Cerebellar cortex (tissue), 1 donor: ENCODE results near the gene SH2B3.
A peak's percentile ranks its signal among the peaks of the same experiment; 100 is the strongest.

Experiments
- DNase-seq: peaks from one replicate; pipeline ENCODE4 v3.0.0-alpha.2; 2015; ENCODE audit warnings: low spot score

SH2B3 gene

GRCh38 chr12:111444314-111444924 is 38.7 kb downstream of the SH2B3 start:
- no peak for DNase-seq

- no peak for DNase-seq
Observed at GRCh38 chr12:111444925-111445725, 39.4 kb downstream of the SH2B3 start.

DNA sequence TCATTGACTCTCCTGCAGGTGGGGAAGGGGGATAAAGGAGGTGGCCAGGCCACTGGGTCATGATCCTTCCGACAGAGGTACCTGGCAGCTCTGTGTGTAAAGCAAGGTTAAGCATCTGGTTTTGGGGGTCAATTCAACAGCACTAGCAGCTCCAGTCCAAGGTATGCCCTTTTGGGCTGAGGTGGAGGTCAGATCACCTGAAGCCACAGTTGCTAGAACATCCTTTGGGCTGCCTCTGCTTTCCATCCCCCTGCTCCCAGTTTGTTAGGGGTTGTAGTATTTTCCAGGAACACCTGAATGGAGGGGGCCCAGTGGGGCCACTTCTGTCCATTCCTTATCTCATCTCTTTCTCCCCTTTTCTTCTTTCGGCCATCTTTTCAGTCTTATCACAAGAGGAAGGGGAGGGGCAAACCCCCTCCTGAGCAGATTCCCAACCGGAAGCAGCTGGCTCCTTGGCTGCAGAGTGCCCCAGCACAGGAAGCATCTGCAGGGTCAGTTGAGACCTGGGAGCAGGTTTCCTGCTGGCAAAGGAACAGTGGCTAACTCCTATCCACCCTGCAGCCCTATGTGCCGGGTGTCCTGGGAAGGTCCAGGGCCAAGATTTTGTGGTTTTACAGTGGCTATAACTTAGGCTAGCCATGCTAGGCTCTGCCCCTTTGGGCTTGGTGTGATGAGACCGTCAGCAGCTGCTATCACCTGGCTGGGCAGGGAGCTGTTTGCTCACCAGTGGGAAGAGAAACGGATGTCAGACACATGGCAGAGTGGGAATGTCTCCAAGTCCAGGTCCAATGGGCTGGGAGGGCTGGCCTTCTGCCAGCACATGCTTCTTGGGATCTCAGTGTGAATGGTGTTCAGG is 40.2 kb downstream of the SH2B3 start:
- peak; percentile 71 for DNase-seq

GRCh38 chr12:111446631-111447570 is 41.2 kb downstream of the SH2B3 start:
- DNase-seq = no peak

- DNase-seq = no peak
Observed at GRCh38 chr12:111447571-111448265, 42.0 kb downstream of the SH2B3 start.

DNA sequence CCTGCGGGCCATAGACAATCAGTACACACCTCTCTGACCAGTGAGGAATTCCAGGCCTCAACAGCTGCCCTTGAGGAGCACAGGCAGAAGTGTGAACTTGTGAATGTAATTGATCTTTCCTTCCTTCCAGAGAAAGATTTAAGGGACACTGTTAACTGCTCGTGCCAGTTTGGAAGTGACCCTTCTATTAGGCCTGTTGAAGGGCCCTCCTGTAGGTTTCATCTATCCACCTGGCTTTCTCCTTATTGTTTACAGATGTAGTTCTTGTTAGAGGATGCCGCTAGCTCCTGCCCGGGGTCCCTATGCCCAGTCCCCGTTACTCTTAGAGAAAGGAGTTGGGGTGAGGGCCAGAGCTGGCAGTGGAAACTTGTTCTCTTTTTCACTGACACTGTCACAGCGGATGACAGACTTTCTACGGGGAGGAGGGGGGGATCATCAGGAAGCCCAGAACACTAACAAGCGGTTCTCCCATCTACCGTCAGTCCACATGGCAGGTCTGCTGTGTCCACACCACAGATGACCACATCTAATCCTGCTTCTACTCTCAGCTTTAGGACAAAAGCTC is 42.6 kb downstream of the SH2B3 start:
- DNase-seq = no peak

DNA sequence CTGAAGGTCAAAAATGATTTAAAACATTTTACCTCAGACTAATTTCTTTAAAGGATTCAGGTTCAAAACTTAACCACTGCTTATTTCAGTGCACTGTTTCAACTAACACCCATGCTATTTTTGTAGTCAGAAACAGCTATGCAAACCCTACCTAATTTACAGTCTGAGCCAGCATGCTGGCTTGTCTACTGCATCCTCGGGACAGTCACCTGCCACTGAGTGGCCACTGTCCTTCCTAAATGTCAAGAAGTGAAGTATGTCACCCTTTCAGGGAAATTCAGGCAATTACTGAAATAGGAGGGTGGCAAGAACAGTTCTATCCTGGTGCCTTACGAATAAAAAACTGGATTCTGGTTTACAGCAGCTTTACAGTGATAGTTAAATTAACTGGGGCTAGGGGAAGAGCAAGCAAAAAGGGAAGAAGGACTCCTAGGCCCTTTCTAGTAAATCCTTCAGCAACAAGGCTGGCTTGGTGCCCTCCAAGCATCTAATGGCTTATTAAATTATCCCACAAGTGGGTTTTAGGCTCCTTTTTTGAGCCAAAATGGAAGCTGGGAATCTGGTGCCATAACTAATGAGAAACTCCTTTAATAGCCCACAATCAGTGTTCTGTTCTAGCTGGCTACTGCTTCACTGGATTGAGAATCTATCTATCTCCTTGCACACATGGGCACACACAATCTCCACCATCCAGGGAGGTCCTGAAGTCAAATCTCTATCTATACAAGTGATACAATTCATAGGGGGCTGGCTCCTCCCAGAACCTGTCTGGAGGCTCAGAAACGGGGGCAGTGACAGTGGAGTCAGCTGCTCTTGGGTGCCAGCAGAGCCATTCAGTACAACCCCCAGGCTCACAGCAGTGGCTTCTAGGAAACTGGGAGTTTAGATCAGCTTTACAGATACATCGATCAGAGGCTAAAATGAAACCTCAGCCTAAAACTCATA is 43.4 kb downstream of the SH2B3 start:
- DNase-seq = no peak

- DNase-seq = no peak
Observed at GRCh38 chr12:111450676-111451075, 45.0 kb downstream of the SH2B3 start.

DNA sequence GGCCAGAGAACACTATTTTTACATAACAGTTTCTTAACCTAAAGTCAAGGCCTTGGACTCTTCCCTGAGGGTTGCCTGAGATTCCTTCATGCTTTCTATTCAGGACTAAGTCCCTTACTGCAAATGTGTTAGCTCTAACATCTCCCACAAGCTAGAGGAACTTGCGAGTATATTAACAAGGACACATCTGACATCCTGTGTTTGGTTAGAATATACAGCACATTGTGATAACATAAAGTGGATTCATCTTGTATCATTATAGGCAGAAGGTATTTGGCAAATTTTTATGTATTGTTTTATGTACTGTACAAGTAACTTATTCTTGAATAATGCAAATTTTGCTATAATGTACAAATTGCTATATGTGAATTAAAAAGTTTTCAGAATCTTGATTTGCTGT is 45.5 kb downstream of the SH2B3 start:
- no peak for DNase-seq

DNA sequence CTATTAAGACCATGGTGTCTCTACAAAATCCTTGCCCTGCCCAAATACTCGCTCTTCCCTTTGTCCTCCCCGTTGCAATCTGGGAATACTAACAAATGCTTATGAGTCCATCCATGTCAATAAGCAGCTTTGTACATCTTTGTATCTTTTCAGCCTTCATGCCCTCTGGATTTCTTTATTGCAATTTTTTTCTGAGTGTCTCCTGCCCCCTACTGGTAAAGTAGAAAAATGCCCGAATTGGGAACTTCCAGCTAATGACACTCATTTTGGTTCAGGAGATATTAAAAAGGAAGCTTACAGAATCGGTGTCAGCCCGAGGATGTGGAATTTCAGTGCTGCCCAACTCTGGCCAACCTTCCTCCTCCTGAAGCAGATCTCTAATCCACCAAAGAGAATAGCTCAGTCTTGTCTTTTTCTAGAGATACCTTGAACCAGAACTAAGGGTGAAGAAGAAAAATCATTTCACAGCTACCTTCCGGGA is 46.0 kb downstream of the SH2B3 start:
- DNase-seq = peak; percentile 72

DNA sequence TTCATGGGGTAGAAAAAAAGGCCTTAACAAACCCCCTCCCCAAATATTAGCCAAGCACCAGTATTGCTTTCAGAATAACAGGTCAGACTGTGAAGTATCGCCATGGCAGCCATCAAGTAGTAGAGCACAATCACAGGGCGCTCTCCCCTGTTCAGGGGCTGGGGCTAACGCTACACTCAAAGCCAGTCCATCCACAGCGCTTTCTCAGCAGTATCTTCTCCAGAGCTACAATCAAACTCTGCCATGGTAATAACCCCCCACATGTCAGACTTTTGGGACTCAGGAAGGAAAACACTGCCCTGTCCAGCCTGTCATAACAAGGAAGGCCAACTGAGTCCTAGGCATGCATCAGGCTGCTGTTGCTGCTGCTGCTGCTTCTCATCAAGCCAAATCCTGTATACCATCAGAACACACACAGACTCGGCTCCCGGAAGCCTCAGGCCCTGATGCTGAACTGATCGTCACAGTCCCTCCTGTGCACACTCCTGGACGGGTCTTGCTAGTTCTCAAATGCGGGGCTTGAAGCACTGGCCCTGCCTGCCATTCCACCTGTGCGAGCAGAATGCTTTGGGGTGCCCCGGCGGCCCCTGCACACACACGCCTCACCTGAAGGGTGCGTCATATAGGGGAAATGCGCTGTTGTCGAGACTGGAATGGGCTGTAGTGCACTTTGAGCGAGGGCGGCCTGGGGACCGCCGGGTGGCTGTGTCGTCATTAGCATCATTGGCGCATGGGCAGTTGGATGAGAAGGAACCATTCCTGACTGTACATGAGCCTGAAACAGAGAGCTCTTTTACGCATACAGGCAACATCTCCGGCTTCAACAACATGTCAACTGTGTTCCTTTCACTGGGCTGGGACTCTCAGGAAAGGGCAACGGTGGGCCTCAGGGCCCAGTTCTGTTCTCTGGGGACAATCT is 47.6 kb downstream of the SH2B3 start:
- no peak for DNase-seq

DNA sequence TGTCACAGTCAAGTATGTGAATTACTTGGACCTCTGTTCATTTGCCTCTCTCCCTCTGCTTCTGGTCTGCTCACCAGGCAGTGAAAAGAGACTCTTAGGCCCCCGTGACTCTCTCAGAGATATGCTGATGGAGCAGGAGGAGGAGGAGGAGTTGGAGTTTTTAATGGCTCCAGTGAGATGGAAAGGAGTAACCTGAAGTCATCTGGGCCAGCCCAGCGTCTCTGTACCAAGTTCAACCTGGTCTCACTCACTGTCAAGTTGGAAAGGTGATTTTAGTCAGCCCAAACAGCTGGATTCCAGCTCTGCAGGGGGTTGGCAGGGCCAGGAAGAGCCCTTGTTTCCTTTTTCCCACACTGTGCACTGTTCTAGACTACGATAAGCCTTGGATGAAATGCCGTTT is 48.6 kb downstream of the SH2B3 start:
- DNase-seq = no peak

GRCh38 chr12:111454716-111455447 is 49.2 kb downstream of the SH2B3 start:
- no peak for DNase-seq

GRCh38 chr12:111455448-111456320 is 50.0 kb downstream of the SH2B3 start:
- DNase-seq = no peak

GRCh38 chr12:111457071-111457470 is 51.3 kb downstream of the SH2B3 start:
- DNase-seq = no peak

GRCh38 chr12:111457577-111457976 is 51.9 kb downstream of the SH2B3 start:
- no peak for DNase-seq
